ENCODE results near the gene TMEM88. TPM values are rescaled to one million over a fixed set of nuclear protein-coding genes. Genes with fewer than 3 reads are reported as not detected.

The TMEM88 gene
- total RNA-seq, 1 experiment from 2014 or later, result 1.5 TPM

Other genes with a start within 250 kb of the TMEM88 start
- gene FXR2, start 240.2 kb upstream of the TMEM88 start, total RNA-seq (2014; rRNA removed), result 51.4 and 67.2 TPM in 2 replicates
- 27.6 and 33.1 TPM in 2 replicates for gene SAT2, start 227.2 kb upstream of the TMEM88 start, total RNA-seq (2014; rRNA removed)
- not detected in 2 replicates for gene SHBG, start 224.9 kb upstream of the TMEM88 start, total RNA-seq (2014; rRNA removed)
- gene ATP1B2, start 204.1 kb upstream of the TMEM88 start, total RNA-seq (2014; rRNA removed), result not detected in 2 replicates
- 2.0 and 3.4 TPM in 2 replicates for gene TP53, start 167.6 kb upstream of the TMEM88 start, total RNA-seq (2014; rRNA removed)
- gene WRAP53, start 166.6 kb upstream of the TMEM88 start, total RNA-seq (2014; rRNA removed), result 18.0 and 22.6 TPM in 2 replicates
- gene EFNB3, start 149.9 kb upstream of the TMEM88 start, total RNA-seq (2014; rRNA removed), result 4.9 and 7.7 TPM in 2 replicates
- gene DNAH2, start 137.3 kb upstream of the TMEM88 start, total RNA-seq (2014; rRNA removed), result 0.62 and 0.92 TPM in 2 replicates
- gene KDM6B, start 20.8 kb upstream of the TMEM88 start, total RNA-seq (2014; rRNA removed), result 3.2 and 158 TPM in 2 replicates
- 403 and 409 TPM in 2 replicates for gene NAA38, start 2.5 kb downstream of the TMEM88 start, total RNA-seq (2014; rRNA removed)
- gene CYB5D1, start 2.9 kb downstream of the TMEM88 start, total RNA-seq (2014; rRNA removed), result 16.7 and 23.1 TPM in 2 replicates
- 102 and 151 TPM in 2 replicates for gene CHD3, start 33.7 kb downstream of the TMEM88 start, total RNA-seq (2014; rRNA removed)
- gene RNF227, start 61.2 kb downstream of the TMEM88 start, total RNA-seq (2014; rRNA removed), result 0.11 and 0.52 TPM in 2 replicates
- gene KCNAB3, start 74.8 kb downstream of the TMEM88 start, total RNA-seq (2014; rRNA removed), result 0.26 and 0.75 TPM in 2 replicates
- gene TRAPPC1, start 76.9 kb downstream of the TMEM88 start, total RNA-seq (2014; rRNA removed), result 26.4 and 30.5 TPM in 2 replicates
- 27.5 and 40.5 TPM in 2 replicates for gene CNTROB, start 77.1 kb downstream of the TMEM88 start, total RNA-seq (2014; rRNA removed)
- 0.12 TPM in 1 of 2 replicates, not detected in the other for gene GUCY2D, start 147.5 kb downstream of the TMEM88 start, total RNA-seq (2014; rRNA removed)
- not detected in 2 replicates for gene ALOX15B, start 184.0 kb downstream of the TMEM88 start, total RNA-seq (2014; rRNA removed)
- gene ALOX12B, start 232.7 kb downstream of the TMEM88 start, total RNA-seq (2014; rRNA removed), result 0.55 and 1.2 TPM in 2 replicates

All from PC-3 (cell line).